B cell (primary cell): ENCODE results near the gene VPS39.

Experiments
- EZH2 ChIP-seq: IDR thresholded peaks from 2 replicates; pipeline ENCODE4 v1.6.1; 2012; ENCODE audit warnings: borderline replicate concordance, low read depth, mild to moderate bottlenecking, moderate library complexity, low read length; ENCODE audit not compliant: insufficient read depth, poor library complexity, severe bottlenecking
- TF ChIP-seq, protein P1 (sequence below): fragments of 200-600 bp; IDR thresholded peaks from one replicate; pipeline ENCODE4 v1.8.0; 2022; ENCODE audit warnings: antibody characterized with exemption, mild to moderate bottlenecking

DNA sequence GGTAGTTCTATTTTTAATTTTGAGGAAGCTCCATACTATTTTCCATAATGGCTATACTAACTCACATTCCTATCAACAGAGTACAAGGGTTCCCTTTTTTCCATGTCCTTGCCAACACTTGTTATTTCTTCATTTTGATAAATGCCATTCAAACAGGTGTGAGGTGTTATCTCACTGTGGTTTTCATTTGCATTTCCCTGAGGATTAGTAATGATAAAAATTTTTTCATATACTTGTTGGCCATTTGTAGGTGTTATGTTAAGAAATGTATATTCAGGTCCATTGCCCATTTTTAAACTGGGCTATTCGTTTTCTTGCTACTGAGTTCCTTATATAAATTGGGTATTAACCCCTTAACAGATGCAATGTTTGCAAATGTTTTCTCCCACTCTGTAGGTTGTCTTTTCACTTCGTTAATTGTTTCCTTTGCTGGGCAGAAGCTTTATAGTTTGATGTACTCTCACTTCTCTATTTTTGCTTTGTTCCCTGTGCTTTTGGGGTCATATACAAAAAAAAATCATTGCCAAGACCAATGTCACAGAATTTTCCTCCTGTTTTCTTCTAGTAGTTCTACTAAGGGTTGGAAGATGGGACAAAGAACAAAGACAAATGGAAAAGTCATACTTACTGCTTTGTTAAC is 11.0 kb upstream of the VPS39 start:
- TF ChIP-seq, protein P1, sequence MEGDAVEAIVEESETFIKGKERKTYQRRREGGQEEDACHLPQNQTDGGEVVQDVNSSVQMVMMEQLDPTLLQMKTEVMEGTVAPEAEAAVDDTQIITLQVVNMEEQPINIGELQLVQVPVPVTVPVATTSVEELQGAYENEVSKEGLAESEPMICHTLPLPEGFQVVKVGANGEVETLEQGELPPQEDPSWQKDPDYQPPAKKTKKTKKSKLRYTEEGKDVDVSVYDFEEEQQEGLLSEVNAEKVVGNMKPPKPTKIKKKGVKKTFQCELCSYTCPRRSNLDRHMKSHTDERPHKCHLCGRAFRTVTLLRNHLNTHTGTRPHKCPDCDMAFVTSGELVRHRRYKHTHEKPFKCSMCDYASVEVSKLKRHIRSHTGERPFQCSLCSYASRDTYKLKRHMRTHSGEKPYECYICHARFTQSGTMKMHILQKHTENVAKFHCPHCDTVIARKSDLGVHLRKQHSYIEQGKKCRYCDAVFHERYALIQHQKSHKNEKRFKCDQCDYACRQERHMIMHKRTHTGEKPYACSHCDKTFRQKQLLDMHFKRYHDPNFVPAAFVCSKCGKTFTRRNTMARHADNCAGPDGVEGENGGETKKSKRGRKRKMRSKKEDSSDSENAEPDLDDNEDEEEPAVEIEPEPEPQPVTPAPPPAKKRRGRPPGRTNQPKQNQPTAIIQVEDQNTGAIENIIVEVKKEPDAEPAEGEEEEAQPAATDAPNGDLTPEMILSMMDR, result no peak
- TF ChIP-seq EZH2, result no peak
